Frontal cortex (tissue), 4 donors: ENCODE results near the gene TOMM70. TPM values are rescaled to one million over a fixed set of nuclear protein-coding genes. Genes with fewer than 3 reads are reported as not detected.

Experiments
- DNase-seq, 2 donors: peaks; one replicate each; pipeline ENCODE4 v3.0.0; 2012; ENCODE audit warnings: low spot score in 2 of 2
- FAIRE-seq: peaks from 2 replicates; lab custom pipeline; 2012; peaks lifted over from hg19 to GRCh38; lab: Jason Lieb, UNC
- total RNA-seq: library from RNA; depleted of rRNA; stranded (reverse); fragments of >200 nt; gene quantifications from one replicate; pipeline ENCODE4 v1.2.3, GENCODE V29; 2014
- donor health status: control.
- donor health status: control.
- donor health status: control.

Gene TOMM70
- total RNA-seq, 1 donor from 2014 or later: 135 TPM

- FAIRE-seq (no peak), DNase-seq (no peak)
Observed at GRCh38 chr3:100412912-100413590, 12.2 kb upstream of the TOMM70 start.

DNA sequence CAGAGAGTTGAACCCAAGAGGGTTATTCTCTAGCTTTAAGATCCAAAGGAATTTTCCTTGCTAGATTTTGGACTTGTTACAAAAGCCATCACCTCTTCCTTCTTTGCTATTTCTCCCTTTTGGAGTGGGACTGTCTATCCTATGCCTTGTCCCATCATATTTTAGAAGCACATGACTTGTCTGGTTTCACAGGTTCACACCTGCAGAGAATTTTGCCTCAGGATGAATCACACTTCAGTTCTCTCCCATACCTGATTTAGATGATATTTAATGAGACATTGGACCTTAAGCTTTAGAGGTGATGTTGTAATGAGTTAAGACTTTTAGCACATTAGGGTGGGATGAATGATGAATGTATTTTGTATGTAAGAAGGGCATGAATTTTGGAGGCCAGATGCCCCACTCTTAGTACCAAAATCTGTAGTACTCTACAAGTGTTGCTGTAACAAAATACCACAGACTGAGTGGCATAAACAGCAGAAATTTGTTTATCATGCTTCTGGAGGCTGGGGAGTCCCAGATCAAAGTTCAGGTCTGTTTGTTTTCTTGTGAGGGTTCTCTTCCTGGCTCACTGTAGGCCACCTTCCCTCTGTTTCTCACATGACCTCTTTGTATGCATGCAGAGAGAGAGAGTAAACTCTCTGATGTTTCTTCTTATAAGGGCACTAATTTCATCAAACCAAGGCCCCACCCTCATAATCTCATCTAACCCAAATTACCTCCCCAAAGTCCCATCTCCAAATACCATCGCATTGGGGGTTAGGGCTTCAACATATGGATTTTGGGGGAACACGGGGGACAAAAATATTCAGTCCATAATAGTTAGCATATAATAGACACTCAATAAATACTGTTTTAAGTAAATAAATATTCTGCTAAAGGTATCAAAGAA, 10.4 kb upstream of the TOMM70 start:
- FAIRE-seq (no peak), DNase-seq (no peak)

GRCh38 chr3:100407977-100408532, 7.2 kb upstream of the TOMM70 start:
- no peak for FAIRE-seq
- DNase-seq: no peak

GRCh38 chr3:100407164-100407563, 6.3 kb upstream of the TOMM70 start:
- FAIRE-seq: no peak
- DNase-seq: no peak

GRCh38 chr3:100404250-100404548, 3.3 kb upstream of the TOMM70 start:
- no peak for DNase-seq
- no peak for FAIRE-seq

DNA sequence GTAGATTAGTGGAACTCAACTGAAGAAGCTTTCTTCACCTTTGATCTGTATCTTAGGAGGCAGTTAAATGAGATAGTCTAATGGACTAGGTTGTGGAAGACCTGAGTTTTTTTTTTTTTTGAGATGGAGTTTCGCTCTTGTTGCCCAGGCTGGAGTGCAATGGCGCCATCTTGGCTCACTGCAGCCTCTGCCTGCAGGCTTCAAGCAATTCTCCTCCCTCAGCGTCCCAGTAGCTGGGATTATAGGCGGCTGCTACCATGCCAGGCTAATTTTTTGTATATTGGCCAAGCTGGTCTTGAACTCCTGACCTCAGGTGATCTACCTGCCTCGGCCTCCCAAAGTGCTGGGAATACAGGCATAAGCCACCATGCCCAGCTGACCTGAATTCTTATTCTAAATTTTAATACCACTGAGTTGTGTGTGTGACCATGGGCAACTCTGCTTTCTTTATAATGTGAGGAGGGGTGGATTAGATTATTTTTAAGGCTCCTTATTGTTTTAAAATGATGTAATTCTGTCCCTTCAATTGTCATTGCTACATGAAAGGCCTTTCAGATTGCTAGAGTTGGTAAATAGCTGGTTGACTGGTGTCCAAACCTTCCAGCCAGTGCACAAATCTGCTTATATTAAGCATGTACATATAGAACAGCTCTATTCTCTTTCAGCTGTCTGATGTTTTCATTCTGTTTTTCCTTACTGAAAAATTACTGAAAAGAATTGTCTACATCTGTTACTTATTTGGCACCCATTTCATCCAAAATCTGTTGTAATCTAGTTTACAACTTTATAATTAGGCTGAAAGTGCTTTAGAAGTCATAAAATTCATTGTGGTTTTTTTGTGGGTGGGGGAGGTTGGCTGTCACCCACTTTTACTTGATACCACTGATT, 2.7 kb upstream of the TOMM70 start:
- DNase-seq (no peak), FAIRE-seq (no peak)

DNA sequence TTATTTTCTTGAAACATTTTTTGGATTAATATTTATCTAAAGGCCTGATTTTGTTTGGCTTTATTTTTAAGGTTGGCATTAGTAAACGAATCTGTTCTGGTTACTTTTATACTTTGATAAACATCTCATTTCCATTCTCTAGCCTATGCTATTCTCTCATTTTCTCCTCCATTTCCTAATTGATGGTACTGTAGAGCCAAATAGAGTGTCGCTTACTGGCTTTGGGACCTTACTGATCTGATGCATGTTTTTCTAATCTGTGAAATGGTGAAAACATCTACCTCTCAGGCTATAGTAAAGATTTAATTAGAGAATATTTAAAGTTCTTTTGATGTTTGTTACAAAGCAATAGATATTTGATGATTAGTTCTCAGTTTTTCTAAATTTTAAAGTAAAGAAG, 2.0 kb upstream of the TOMM70 start:
- FAIRE-seq (no peak), DNase-seq (no peak)

DNA sequence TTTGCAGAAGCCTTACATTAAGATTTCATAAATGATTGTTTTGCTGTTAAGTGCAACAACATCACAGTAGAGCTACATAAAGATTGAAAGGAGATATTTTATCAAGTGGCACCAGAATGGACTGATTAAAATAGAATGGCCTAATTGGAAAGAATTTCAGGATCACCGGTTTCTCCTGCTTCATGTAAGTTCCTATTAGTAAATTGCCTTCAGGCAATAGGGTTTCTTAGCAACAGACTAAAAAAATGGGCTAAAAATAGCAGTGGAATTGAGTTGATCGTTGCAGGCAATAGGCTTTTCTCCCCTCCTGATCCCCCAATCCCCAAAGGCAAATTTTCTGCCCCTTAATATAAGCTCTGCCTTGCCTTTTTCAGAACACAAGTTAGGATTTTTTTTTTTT, 1.4 kb upstream of the TOMM70 start:
- no peak for DNase-seq

DNA sequence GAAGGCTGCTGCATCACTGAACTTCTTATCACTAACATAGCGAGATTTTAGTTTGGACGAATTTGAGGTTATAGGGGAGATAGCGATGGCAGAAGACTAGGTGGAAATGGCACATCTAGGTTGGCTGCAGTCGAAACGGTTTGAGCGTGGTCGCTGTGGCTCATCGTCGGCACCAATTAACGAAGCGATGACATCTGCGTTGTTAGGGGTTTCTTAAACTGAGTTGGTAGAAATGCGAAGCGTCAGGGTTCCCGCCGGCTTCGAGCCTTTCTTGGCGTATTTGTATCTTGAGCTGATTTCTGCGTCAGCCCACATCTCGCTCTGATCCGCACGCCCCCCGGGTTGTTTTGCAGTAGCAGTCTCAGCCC, 769 bp upstream of the TOMM70 start:
- no peak for FAIRE-seq
- DNase-seq: no peak

More for the DNA sequence above, 1.4 kb upstream of the TOMM70 start:
- no peak for FAIRE-seq

DNA sequence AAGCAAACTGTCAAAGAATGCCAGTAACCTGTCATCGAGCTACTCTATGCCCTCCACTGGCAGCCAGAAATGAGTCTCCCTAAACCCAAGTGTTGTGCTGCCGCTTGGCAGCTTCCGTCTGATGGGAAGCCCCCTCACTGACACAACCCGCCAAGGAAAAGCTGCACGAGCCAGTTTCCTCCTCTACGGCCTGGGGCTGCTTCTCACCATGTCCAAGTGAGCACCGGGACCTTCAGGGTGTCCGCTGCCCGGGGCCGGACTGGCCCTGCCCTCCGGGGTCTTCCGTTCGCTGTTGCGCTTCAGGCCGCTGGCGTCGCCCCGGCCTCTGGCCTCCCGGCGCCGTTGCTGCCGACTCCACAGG, 490 bp downstream of the TOMM70 start:
- peak in 1 of 2 donors; percentile 8 for DNase-seq
- FAIRE-seq: no peak

- no peak for DNase-seq
- no peak for FAIRE-seq
Observed at GRCh38 chr3:100399341-100400071, 1.4 kb downstream of the TOMM70 start.

GRCh38 chr3:100396967-100397366, 3.9 kb downstream of the TOMM70 start:
- FAIRE-seq: no peak

GRCh38 chr3:100395679-100396431, 5.0 kb downstream of the TOMM70 start:
- FAIRE-seq (no peak), DNase-seq (no peak)

More at GRCh38 chr3:100396967-100397366, 3.9 kb downstream of the TOMM70 start:
- no peak for DNase-seq

DNA sequence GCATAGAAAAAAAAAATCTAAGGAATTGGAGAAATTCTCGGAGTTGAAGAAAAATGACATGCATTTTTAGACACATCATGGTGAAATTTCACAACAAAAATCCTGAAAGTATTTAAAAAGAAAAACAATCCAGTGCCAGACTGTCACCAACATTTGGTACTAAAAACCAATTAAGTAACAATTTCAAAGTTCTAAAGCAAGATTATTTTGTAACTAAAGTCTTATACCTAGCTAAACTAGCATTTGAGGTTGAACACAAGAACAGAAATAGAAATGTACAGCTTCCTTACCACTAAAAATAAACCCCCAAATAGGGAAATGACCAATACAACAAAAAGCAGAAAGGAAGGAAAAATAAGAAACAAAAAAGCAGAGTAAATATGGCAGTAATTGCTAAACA, 11.9 kb downstream of the TOMM70 start:
- DNase-seq (no peak), FAIRE-seq (no peak)

- DNase-seq (no peak), FAIRE-seq (peak; percentile 21)
Observed at GRCh38 chr3:100386437-100387074, 14.3 kb downstream of the TOMM70 start.

DNA sequence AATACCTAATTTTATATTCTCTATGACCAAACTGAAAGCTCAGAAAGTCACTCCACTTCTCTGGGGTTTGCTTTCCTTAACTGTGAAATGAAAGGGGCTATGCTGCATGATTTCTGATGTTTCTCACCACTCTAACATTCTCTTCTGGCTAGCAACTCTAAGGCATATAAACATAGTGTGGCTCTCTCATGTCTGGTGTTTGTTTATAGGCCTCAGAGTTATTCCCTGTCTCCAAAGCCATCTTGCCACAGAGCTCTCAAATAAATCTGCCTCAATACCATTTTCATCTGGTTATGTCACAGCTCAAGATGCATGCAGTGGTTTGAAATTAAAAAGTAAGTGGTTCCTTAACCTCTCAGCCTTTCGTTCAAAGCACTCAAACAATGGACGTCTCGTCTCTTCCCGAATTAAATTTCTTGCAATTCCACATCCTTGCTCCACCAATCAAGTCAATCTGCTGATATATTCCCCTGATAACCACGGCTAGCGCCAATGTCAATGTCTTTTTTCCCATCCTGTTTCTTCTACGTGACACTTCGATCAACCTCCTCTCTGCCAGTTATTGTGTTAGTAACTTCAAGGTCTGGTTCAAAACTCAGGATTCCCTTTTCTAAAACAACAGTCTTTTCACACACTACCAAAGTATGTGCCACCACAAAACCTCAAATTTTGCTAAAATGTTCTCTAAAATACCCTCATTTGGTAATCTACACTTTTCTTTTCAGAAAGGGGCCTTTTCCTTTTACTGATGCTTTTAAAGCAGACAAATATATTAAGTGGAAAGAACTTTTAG, 16.0 kb downstream of the TOMM70 start:
- FAIRE-seq: no peak
- no peak for DNase-seq

DNA sequence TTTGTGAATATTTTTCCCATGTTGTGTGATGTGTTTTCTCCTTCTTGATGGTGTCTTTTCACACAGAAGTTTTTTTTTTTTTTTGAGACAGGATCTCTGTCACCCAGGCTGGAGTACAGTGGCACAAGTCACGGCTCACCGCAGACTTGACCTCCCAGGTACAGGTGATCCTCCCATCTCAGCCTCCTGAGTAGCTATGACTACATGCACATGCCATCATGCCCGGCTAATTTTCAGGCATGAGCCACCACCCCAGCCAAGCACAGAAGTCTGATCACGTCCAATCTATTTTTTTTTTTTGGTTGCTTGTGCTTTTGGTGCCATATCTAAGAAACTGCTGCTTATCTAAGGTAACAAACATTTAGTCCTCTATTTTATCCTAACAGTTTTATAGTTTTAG, 24.6 kb downstream of the TOMM70 start:
- FAIRE-seq (no peak), DNase-seq (no peak)

- FAIRE-seq: no peak
Observed at GRCh38 chr3:100374521-100374920, 26.4 kb downstream of the TOMM70 start.

More at GRCh38 chr3:100374521-100374920, 26.4 kb downstream of the TOMM70 start:
- no peak for DNase-seq
